IPS-15b (cell line): ENCODE measurements around the gene CHRNA1.

Source experiments
- H3K27me3 ChIP-seq: one replicate; pipeline ENCODE4 v1.6.1; 2013; ENCODE audit warnings: low read length; ENCODE audit not compliant: control insufficient read depth, insufficient read depth
- H3K36me3 ChIP-seq: one replicate; pipeline ENCODE4 v1.6.1; 2013; ENCODE audit warnings: low read length; ENCODE audit not compliant: control insufficient read depth, insufficient read depth
- H3K4me1 ChIP-seq: one replicate; pipeline ENCODE4 v1.6.1; 2013; ENCODE audit warnings: mild to moderate bottlenecking, low read length; ENCODE audit not compliant: control insufficient read depth, insufficient read depth
- H3K4me3 ChIP-seq: one replicate; pipeline ENCODE4 v1.5.1; 2013; ENCODE audit warnings: low read depth, low read length
- H3K9ac ChIP-seq: one replicate; pipeline ENCODE4 v1.6.1; 2013; ENCODE audit warnings: low read depth, mild to moderate bottlenecking, low read length
- H3K9me3 ChIP-seq: one replicate; pipeline ENCODE4 v1.6.1; 2013; ENCODE audit warnings: mild to moderate bottlenecking, low read length; ENCODE audit not compliant: control insufficient read depth, insufficient read depth

CHRNA1 gene

DNA sequence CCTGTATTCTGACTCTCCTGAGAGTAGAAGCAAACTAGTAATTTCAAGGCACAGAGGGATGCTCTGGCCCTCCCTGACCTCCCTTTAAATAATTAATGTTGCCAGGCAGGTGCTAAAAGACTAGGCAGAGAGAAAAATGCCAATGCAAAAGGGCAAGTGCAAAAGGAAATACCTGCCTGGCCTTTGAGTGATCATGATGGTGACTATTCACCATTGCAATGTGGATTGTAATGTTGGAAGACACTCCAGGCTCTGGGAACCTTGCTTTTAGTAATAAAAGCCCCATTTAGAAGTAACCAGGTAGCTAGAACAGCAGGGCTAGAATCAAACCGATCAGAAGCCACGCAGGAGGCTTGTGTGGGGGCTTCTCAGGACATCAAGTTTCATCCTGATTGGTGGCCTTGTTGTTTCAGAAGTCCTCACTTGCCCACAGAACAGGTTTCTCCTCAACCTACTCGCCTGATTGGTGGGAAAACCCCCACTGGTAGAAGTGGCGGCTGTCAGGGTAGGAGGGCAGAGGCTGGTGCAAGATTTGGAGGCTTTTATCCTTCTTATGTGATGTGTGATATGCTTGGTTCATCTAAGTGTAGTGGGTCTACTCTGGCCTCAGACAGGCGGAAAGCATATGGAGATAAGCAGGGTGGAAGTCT is 16.0 kb upstream of the CHRNA1 start:
- Histone ChIP-seq H3K27me3 (no peaks in the 10 kb centered on the region), H3K4me3 (no peak overlapping the region), H3K9ac (no peak overlapping the region), H3K36me3 (no peaks in the 10 kb centered on the region), H3K4me1 (peaks cover 9% of the 10 kb centered on the region), H3K9me3 (no peaks in the 10 kb centered on the region)

DNA sequence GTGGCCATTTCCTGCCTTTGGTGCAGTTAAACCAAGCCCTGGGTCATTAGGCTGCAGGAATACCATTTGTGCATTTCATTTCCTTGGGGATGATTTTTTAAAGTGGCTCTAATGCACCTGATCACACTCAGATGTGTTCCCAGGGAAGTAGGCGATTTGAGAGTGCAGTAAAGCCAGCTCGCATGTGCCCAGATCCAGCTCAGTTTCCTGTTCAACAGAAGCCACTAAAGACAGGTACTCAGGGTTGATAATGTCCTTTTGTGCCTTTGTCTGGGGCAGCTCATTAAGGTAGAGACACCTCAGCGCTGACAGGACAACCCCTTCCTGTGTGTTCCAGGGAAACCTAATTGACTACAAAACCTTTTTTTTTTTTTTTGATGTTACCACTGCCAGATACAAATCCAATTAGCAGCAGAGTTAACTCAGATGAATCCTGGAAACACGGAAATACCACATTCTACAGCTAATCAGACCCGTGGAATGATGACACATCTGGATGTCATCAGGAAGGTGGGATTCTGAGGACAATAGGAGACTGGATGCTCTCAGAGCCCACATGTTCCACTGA is 15.2 kb upstream of the CHRNA1 start:
- no peak overlapping the region for H3K4me3 ChIP-seq
- H3K4me1 ChIP-seq = peaks cover 9% of the 10 kb centered on the region
- no peaks in the 10 kb centered on the region for H3K27me3 ChIP-seq
- no peaks in the 10 kb centered on the region for H3K36me3 ChIP-seq
- H3K9ac ChIP-seq = no peak overlapping the region
- H3K9me3 ChIP-seq = no peaks in the 10 kb centered on the region

DNA sequence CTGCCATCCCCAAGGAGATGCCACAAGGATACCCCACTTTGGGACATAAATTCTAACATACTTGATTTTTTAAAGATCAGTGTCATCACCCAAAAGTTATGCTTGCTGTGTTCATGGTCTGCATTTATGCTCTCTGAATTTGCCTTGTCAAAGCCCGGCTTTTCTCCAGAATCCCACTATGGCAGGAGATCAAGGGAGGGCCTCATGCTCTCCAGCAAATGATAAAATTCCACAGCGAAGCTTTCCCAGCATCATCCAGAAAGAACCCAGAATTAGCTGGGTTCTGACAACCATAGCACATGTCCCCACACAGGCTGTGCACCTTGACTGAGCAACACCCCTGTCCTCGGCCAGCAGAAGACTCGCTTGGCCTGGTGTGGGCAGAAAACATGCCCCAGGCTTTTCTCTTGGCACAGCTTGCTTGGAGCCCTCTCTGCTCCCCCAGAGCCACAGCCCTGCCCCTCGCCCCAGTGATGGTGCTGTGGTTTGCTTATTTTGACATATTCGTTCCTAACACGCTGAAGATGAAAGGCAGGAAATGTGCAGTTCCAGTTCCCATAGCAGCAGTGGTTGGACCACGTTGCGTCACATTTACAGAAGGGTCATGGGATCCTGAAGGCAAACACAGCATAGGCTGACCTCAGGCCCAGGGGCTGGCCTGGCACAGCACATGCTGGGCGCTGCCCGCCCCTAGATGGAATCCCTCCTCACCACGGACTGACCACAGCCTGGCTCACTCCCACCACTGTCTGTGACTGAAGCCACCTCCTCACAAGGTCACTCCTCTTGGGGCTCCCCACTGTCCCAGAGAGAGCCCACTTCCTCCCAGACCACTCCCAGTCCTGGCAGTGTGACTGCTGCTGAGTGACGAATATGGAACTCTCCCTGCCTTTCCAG is 14.1 kb upstream of the CHRNA1 start:
- no peaks in the 10 kb centered on the region for H3K9me3 ChIP-seq
- H3K27me3 ChIP-seq = no peaks in the 10 kb centered on the region
- peaks cover 9% of the 10 kb centered on the region for H3K4me1 ChIP-seq
- no peak overlapping the region for H3K9ac ChIP-seq
- no peaks in the 10 kb centered on the region for H3K36me3 ChIP-seq
- H3K4me3 ChIP-seq = no peak overlapping the region

DNA sequence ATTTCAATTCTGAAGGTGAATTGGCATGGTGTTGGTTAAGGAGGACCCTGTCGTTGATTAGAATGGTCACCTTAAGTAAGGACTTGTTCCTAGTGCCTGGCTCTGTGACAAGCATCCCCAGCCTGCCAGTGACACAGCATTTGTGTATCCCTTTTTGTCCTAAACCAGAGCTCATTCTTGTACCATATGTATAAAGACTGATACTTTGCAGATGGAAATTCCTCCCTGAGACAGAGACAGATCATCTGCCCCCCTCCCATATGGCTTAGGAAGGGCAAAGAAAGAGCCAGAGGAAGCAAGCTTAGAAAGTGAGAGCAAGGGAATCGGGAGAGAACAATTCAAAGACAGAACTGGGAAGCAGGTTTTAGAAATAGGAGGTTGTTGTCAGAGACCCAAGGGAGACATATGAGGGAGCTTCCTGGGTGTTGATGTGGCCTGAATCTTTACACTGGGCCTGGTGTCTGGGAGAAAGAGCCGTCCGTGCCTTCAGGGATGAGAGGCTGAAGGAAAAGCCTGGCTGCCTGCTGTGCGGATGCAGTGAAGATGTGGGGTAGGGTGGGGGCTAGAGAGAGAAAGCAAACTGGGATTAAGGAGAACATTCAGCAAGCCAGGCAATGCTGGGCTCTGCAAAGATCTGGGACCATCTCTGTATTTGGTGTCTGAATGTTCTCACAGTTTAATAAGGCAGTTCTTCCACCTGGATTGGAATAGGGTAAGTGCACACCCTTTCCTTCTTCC is 13.2 kb upstream of the CHRNA1 start:
- Histone ChIP-seq H3K36me3 (no peaks in the 10 kb centered on the region), H3K9ac (no peak overlapping the region), H3K9me3 (no peaks in the 10 kb centered on the region), H3K4me3 (no peak overlapping the region), H3K27me3 (no peaks in the 10 kb centered on the region), H3K4me1 (peaks cover 11% of the 10 kb centered on the region)

DNA sequence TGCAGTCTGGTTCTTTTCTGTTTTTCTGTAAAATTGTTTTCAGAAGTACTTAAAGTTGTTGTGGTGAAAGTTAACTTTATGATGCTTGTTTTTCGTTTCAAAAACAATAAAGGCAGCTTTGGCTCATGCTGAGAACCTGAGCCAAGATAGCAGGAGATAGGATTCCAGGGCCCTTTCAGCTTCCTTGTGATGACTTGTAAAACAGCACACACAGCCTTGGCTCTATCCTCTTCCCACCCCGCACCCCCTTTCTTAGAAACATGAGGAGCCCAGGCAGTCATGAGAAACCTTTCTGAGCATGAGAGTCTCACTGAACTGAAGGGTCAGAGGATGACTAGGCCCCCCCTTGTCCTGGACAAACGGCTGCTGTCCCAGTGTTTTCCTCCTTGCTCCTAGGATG is 12.4 kb upstream of the CHRNA1 start:
- no peak overlapping the region for H3K4me3 ChIP-seq
- no peaks in the 10 kb centered on the region for H3K36me3 ChIP-seq
- no peaks in the 10 kb centered on the region for H3K9me3 ChIP-seq
- H3K27me3 ChIP-seq = no peaks in the 10 kb centered on the region
- peaks cover 18% of the 10 kb centered on the region for H3K4me1 ChIP-seq
- no peak overlapping the region for H3K9ac ChIP-seq

DNA sequence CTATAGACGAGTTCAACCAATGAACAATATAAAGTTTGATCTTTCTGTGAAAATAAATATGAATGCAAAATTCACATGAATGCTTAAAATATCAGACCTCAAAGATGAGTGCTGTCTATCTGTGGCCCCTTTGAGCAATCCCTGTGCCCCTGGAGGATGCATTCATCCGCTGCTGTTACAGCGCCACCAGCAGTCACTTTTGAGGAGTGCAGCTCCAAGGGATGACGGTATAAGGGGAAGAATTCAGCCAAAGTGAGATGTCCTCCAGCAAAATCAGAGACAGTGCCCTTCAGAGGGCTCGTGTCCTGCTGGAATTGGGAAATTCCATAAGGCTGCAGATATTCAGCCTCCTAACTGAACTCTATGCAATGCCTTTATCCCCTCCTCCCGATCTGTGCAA is 12.0 kb upstream of the CHRNA1 start:
- Histone ChIP-seq H3K27me3 (no peaks in the 10 kb centered on the region), H3K9ac (no peak overlapping the region), H3K4me1 (peaks cover 21% of the 10 kb centered on the region), H3K4me3 (no peak overlapping the region), H3K9me3 (no peaks in the 10 kb centered on the region), H3K36me3 (no peaks in the 10 kb centered on the region)

DNA sequence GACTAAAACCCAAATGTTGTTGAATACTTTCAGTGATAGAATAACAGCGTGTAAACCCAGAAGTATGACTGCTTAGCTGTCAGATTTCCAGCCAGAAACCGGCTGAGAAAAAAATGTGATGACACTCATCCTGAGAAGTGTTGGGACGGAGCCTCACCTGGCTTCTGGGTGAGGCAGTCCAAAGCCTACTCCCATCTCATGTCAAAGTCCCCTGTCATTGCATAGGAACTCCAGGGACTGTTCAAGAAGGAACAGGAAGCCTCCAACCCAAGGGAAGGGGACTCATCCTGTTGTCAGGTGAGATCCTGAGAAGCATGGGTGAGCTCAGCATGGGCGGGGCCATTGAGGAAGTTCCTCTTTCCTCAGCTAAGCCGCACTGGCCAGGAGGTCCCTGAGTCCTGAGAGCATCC is 11.3 kb upstream of the CHRNA1 start:
- H3K9ac ChIP-seq = no peak overlapping the region
- H3K4me1 ChIP-seq = peaks cover 25% of the 10 kb centered on the region
- H3K36me3 ChIP-seq = no peaks in the 10 kb centered on the region
- no peak overlapping the region for H3K4me3 ChIP-seq
- H3K9me3 ChIP-seq = no peaks in the 10 kb centered on the region
- no peaks in the 10 kb centered on the region for H3K27me3 ChIP-seq

DNA sequence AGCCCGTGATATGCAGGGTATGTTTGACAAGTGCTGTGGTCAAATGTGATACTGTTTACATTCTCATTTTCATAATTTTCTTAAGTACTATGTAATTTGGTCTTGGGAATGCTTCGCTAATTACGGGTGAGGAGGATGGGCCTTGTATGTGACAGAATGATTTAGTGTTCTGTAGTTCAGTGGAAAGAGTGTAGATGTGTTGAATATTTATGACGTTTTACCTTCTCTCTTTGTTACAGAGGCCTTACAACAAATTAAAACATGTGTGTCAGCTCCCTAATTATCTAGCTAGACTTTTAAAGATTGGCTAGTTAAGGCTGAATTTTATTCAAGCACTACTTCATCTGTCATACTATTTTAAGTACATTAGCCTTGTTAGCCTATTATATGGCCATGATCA is 10.6 kb upstream of the CHRNA1 start:
- Histone ChIP-seq H3K4me1 (peaks cover 25% of the 10 kb centered on the region), H3K9ac (no peak overlapping the region), H3K27me3 (no peaks in the 10 kb centered on the region), H3K36me3 (no peaks in the 10 kb centered on the region), H3K4me3 (no peak overlapping the region), H3K9me3 (no peaks in the 10 kb centered on the region)

DNA sequence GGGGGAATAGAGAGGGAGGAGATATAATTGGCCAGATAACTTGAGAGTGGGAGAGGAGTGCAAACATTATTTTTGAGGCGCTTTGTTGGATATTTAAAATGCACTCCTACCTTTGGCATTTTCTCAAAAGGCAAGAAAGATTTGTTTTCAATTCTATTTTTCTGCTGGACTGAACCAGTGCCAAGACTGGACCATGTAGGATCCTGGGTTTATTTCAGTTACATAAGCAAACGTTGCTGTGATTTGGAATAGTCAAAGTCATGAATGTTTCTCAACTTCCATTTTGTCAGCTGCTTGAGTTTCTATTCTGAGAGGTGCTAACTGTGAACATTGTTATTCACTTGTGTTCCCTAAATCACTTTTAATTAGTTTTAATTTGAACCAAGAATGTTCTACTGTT is 8.9 kb upstream of the CHRNA1 start:
- H3K4me3 ChIP-seq = no peak overlapping the region
- H3K36me3 ChIP-seq = no peaks in the 10 kb centered on the region
- H3K4me1 ChIP-seq = peaks cover 25% of the 10 kb centered on the region
- no peaks in the 10 kb centered on the region for H3K27me3 ChIP-seq
- no peak overlapping the region for H3K9ac ChIP-seq
- H3K9me3 ChIP-seq = no peaks in the 10 kb centered on the region

DNA sequence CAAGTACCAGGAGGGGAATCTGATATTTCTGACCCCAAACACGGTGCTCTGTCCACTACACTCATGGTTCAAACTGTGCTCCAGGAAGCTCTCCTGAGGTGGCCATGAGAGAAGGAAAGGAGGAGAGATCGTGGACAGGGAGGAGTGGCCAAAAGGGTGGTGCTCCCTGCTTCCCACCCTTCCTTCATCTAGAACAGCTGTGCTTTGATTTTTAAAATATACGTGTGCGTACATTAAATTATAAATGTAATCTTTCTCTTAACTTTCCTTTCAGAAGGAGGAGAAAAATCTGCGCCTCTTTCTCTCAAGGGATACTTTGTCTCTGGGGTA is 8.2 kb upstream of the CHRNA1 start:
- Histone ChIP-seq H3K4me1 (peaks cover 25% of the 10 kb centered on the region), H3K36me3 (no peaks in the 10 kb centered on the region), H3K4me3 (no peak overlapping the region), H3K27me3 (no peaks in the 10 kb centered on the region), H3K9ac (no peak overlapping the region), H3K9me3 (no peaks in the 10 kb centered on the region)

DNA sequence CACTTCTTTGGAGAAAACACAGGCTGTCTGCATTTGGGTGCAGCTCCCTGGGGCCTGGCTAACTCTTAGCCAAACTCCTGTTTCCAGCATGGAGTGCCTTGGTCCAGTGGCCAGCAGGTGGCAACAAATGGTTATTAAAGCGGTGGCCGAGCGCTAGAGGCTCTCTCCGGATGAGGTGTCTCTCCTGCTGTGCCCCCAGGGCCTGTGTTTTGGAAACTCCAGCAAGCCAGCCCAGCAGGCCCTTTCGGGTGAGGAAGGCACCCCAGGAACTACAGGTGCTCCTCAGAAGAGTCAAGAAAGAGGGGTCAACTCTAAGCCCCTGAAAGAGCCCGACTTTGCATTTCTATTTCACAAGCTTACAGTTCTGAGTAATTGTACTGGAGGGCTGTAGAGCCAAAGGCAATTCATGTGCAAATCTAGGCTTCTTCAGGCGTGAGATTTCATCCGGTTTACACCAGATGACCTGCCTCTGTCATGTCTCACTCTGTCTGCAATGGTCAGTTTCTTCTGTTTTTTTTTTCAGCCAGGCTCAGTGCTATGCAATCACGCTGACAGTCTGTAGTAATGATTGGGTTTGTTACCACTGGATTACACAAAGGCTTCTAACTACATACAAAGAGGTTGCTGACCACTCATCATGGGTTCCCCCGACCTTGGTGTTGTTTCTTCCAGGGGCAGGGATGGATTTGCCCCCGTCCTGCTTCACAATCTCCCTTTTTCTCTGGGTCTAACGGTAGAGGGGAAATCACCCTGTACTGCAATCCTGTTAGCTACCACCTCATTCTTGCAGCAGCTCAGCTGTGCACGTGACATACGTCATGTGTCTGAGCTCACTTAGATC is 7.6 kb upstream of the CHRNA1 start:
- no peaks in the 10 kb centered on the region for H3K27me3 ChIP-seq
- no peaks in the 10 kb centered on the region for H3K36me3 ChIP-seq
- peaks cover 20% of the 10 kb centered on the region for H3K4me1 ChIP-seq
- no peak overlapping the region for H3K4me3 ChIP-seq
- H3K9me3 ChIP-seq = no peaks in the 10 kb centered on the region
- no peak overlapping the region for H3K9ac ChIP-seq
